IMR-90 (cell line): Measurements from ENCODE around the gene GABPB2. TPM values are rescaled to one million over a fixed set of nuclear protein-coding genes. Genes with fewer than 3 reads are reported as not detected.

Experiments
- ATAC-seq: fragments of 200-7000 bp; cut with Tn5 transposase; 2 replicates; pipeline ENCODE4 v1.9.1; 2020; ENCODE audit warnings: low read depth, mild to moderate bottlenecking, moderate library complexity
- BruUV-seq: library from RNA; stranded (reverse); fragments of 400-500 nt; replicated peaks from 2 replicates; lab custom pipeline; 2021; lab: Mats Ljungman, UMichigan
- CTCF ChIA-PET: fragments of 300-600 bp; formaldehyde crosslinking; extraction: SDS; loops from one replicate; lab custom pipeline; 2021; ENCODE audit warnings: antibody characterized with exemption; lab: Yijun Ruan, JAX
- POLR2A ChIA-PET: fragments of 300-600 bp; sonication (Branson Sonifier 250); formaldehyde crosslinking; loops from one replicate; lab custom pipeline; 2022; ENCODE audit warnings: antibody characterized with exemption; ENCODE audit not compliant: unreplicated experiment; lab: Charles Lee
- DNase-seq: peaks from one replicate; pipeline ENCODE4 v3.0.0; 2013
- H2AFZ ChIP-seq: replicated peaks from 2 replicates; pipeline ENCODE3; 2013; ENCODE audit warnings: low read length, mild to moderate bottlenecking; ENCODE audit not compliant: poor library complexity
- H2AK5ac ChIP-seq: 2 replicates; pipeline ENCODE4 v1.6.1; 2013; ENCODE audit warnings: low read depth, low read length, inconsistent platforms
- H2AK9ac ChIP-seq: replicated peaks from 2 replicates; pipeline ENCODE3; 2013; ENCODE audit warnings: mild to moderate bottlenecking, low read depth, low read length, moderate library complexity; ENCODE audit not compliant: poor library complexity
- H2BK120ac ChIP-seq: 2 replicates; pipeline ENCODE4 v1.6.1; 2013; ENCODE audit warnings: low read depth, low read length, inconsistent platforms
- H2BK15ac ChIP-seq: 3 replicates; pipeline ENCODE4 v1.6.1; 2013; ENCODE audit warnings: low read depth, low read length, inconsistent platforms
- H2BK20ac ChIP-seq: 2 replicates; pipeline ENCODE4 v1.6.1; 2013; ENCODE audit warnings: low read depth, mild to moderate bottlenecking, inconsistent platforms, low read length, moderate library complexity
- H2BK5ac ChIP-seq: 2 replicates; pipeline ENCODE4 v1.6.1; 2013; ENCODE audit warnings: mild to moderate bottlenecking, low read depth, low read length, inconsistent platforms; ENCODE audit not compliant: poor library complexity, severe bottlenecking
- H3K14ac ChIP-seq: replicated peaks from 2 replicates; pipeline ENCODE4 v1.6.1; 2013; ENCODE audit warnings: low read depth, low read length, inconsistent platforms
- H3K18ac ChIP-seq: 2 replicates; pipeline ENCODE4 v1.6.1; 2013; ENCODE audit warnings: low read depth, low read length, control low read depth
- H3K23ac ChIP-seq: 2 replicates; pipeline ENCODE4 v1.6.1; 2013; ENCODE audit warnings: low read depth, low read length, inconsistent platforms
- H3K27ac ChIP-seq: 2 replicates; pipeline ENCODE4 v1.5.1; 2013; ENCODE audit warnings: mild to moderate bottlenecking, control low read depth, low read length; ENCODE audit not compliant: insufficient read depth
- H3K27me3 ChIP-seq: 2 replicates; pipeline ENCODE4 v1.6.1; 2013; ENCODE audit warnings: low read length; ENCODE audit not compliant: control insufficient read depth, insufficient read depth
- H3K36me3 ChIP-seq: 2 replicates; pipeline ENCODE4 v1.6.1; 2013; ENCODE audit warnings: low read length, mixed read lengths; ENCODE audit not compliant: control insufficient read depth, insufficient read depth
- H3K4ac ChIP-seq: 2 replicates; pipeline ENCODE4 v1.6.1; 2013; ENCODE audit warnings: low read depth, low read length, inconsistent platforms
- H3K4me1 ChIP-seq: 2 replicates; pipeline ENCODE4 v1.6.1; 2013; ENCODE audit warnings: low read length, mixed read lengths; ENCODE audit not compliant: control insufficient read depth, insufficient read depth
- H3K4me2 ChIP-seq: 2 replicates; pipeline ENCODE4 v1.6.1; 2013; ENCODE audit warnings: low read depth, mild to moderate bottlenecking, control low read depth, low read length, moderate library complexity
- H3K4me3 ChIP-seq: 2 replicates; pipeline ENCODE4 v1.5.1; 2013; ENCODE audit warnings: low read depth, mild to moderate bottlenecking, control low read depth, low read length, moderate library complexity; ENCODE audit not compliant: insufficient read depth
- H3K56ac ChIP-seq: 2 replicates; pipeline ENCODE4 v1.6.1; 2013; ENCODE audit warnings: low read length, inconsistent platforms; ENCODE audit not compliant: insufficient read depth; ENCODE audit errors: extremely low read depth
- H3K79me1 ChIP-seq, 2 experiments: 2 replicates each; pipeline ENCODE4 v1.6.1; 2013; ENCODE audit warnings: low read length in 2 of 2, inconsistent platforms in 1 of 2, low read depth in 1 of 2
- H3K9ac ChIP-seq: 2 replicates; pipeline ENCODE4 v1.6.1; 2013; ENCODE audit warnings: low read depth, low read length, control low read depth
- H3K9me1 ChIP-seq: 2 replicates; pipeline ENCODE4 v1.6.1; 2013; ENCODE audit warnings: low read length, inconsistent platforms; ENCODE audit not compliant: insufficient read depth
- H3K9me3 ChIP-seq: 2 replicates; pipeline ENCODE4 v1.6.1; 2013; ENCODE audit warnings: low read length; ENCODE audit not compliant: control insufficient read depth, insufficient read depth
- H4K20me1 ChIP-seq: 2 replicates; pipeline ENCODE4 v1.6.1; 2013; ENCODE audit warnings: low read length, inconsistent platforms; ENCODE audit not compliant: insufficient read depth
- H4K5ac ChIP-seq: 2 replicates; pipeline ENCODE4 v1.6.1; 2013; ENCODE audit warnings: mild to moderate bottlenecking, low read depth, low read length, control low read depth
- H4K8ac ChIP-seq, 2 experiments: 2 replicates each; pipeline ENCODE4 v1.6.1; 2013; ENCODE audit warnings: low read depth in 2 of 2, low read length in 2 of 2, control low read depth in 1 of 2, inconsistent platforms in 1 of 2
- H4K91ac ChIP-seq: 2 replicates; pipeline ENCODE4 v1.6.1; 2013; ENCODE audit warnings: low read depth, low read length, inconsistent platforms; ENCODE audit not compliant: insufficient read depth
- MAFK ChIP-seq: IDR thresholded peaks from 2 replicates; pipeline ENCODE4 v1.6.1; 2012; ENCODE audit warnings: low read depth, low read length, improper control_type of control experiment
- POLR2A ChIP-seq: IDR thresholded peaks from 2 replicates; pipeline ENCODE4 v1.6.1; 2012; ENCODE audit warnings: mild to moderate bottlenecking, low read depth, low read length
- RAD21 ChIP-seq: IDR thresholded peaks from 2 replicates; pipeline ENCODE4 v1.6.1; 2012; ENCODE audit warnings: low read length, improper control_type of control experiment
- WGBS, 2 experiments: methylation state at CpG; one replicate each; pipeline versions ENCODE4 v1.1.5 to v1.1.7; 2013; ENCODE audit warnings: missing lambda C conversion rate in 2 of 2; ENCODE audit not compliant: insufficient read length in 1 of 2; ENCODE audit errors: extremely low coverage in 2 of 2; 5-methylcytosine and 5-hydroxymethylcytosine counted together
- dilution Hi-C: fragments of 300-500 bp; cut with HindIII; formaldehyde crosslinking; loops from one replicate; pipeline ENCODE4 v1.14.3; 2018; ENCODE audit warnings: low sequenced_read_pairs; ENCODE audit not compliant: unreplicated experiment
- in situ Hi-C: fragments of 300-500 bp; cut with MboI; formaldehyde crosslinking; loops from 3 replicates; pipeline ENCODE4 v1.14.3; 2019; ENCODE audit warnings: low sequenced_read_pairs, inconsistent platforms, mixed read lengths
- intact Hi-C: fragments of 100-400 bp; cut with micrococcal nuclease; formaldehyde crosslinking; loops from 2 replicates; pipeline ENCODE4 v1.10.0; 2022
- polyA plus RNA-seq, 3 experiments: library from polyadenylated mRNA; depleted of rRNA; stranded (reverse); fragments of >200 nt; gene quantifications; 2 replicates each; pipeline ENCODE4 v1.2.3, GENCODE V29; 2012; ENCODE audit warnings: low replicate concordance in 1 of 3
- total RNA-seq: library from RNA; depleted of rRNA; stranded (reverse); fragments of >200 nt; gene quantifications from 2 replicates; pipeline ENCODE4 v1.2.3, GENCODE V29; 2012
- TF ChIP-seq, protein P1 (sequence below): fragments of 150-350 bp; IDR thresholded peaks from 2 replicates; pipeline ENCODE4 v1.6.1; 2016; ENCODE audit warnings: low read depth, mild to moderate bottlenecking, low read length, moderate library complexity, borderline replicate concordance

Gene GABPB2
- total and polyA plus RNA-seq, 2 of the 4 experiments (the other 2 are of a cell fraction), result 7.5 to 12.9 TPM

GRCh38 chr1:151132335-151133017, 61.9 kb downstream of the GABPB2 start:
- Histone ChIP-seq H3K36me3 (peaks cover 7% of the 10 kb centered on the region; the same call in 1 of the 2 replicates), H2BK120ac (no peak overlapping the region), H3K23ac (no peak overlapping the region), H3K4me1 (no peaks in the 10 kb centered on the region), H2AFZ (no peak overlapping the region), H3K27ac (no peak overlapping the region), H2BK20ac (no peak overlapping the region), H2AK9ac (no peak overlapping the region), H3K4me3 (no peak overlapping the region), H3K56ac (no peak overlapping the region), H3K9me1 (no peaks in the 10 kb centered on the region), H3K4ac (no peak overlapping the region), H3K4me2 (no peak overlapping the region), H3K18ac (no peak overlapping the region), H3K79me1 (no peaks in the 10 kb centered on the region), H3K14ac (no peak overlapping the region), H3K9me3 (no peaks in the 10 kb centered on the region), H2BK5ac (no peak overlapping the region), H4K8ac (no peak overlapping the region), H3K27me3 (peaks cover 9% of the 10 kb centered on the region), H2BK15ac (no peak overlapping the region), H3K9ac (no peak overlapping the region), H4K5ac (no peak overlapping the region), H4K20me1 (no peaks in the 10 kb centered on the region), H2AK5ac (no peak overlapping the region), H4K91ac (no peak overlapping the region)
- in situ Hi-C loops (no loop called here), dilution Hi-C loops (no loop called here), intact Hi-C loops (no loop called here)
- POLR2A ChIA-PET, result no interaction called here
- CTCF ChIA-PET, result no interaction called here
- DNase-seq, result no peak
- no peak for ATAC-seq
- whole genome bisulfite sequencing, 2 experiments, result 70% methylated on average over 51 of the region's 74 CpGs; no CpG with 5 or more reads in 1 of the 2 experiments
- TF ChIP-seq MAFK, result no peak
- no peak for TF ChIP-seq RAD21
- TF ChIP-seq, protein P1, sequence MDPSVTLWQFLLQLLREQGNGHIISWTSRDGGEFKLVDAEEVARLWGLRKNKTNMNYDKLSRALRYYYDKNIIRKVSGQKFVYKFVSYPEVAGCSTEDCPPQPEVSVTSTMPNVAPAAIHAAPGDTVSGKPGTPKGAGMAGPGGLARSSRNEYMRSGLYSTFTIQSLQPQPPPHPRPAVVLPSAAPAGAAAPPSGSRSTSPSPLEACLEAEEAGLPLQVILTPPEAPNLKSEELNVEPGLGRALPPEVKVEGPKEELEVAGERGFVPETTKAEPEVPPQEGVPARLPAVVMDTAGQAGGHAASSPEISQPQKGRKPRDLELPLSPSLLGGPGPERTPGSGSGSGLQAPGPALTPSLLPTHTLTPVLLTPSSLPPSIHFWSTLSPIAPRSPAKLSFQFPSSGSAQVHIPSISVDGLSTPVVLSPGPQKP, result no peak
- no peak for TF ChIP-seq POLR2A
- no TSS peak for BruUV-seq
